ENCODE results near the gene RPL27. TPM values are rescaled to one million over a fixed set of nuclear protein-coding genes. Genes with fewer than 3 reads are reported as not detected.

Gene RPL27
- total and polyA plus RNA-seq, 2 of the 13 experiments (the other 11 are each of a cell fraction or from before 2014, with no cell fraction given) = 1,585 to 5,840 TPM

DNA sequence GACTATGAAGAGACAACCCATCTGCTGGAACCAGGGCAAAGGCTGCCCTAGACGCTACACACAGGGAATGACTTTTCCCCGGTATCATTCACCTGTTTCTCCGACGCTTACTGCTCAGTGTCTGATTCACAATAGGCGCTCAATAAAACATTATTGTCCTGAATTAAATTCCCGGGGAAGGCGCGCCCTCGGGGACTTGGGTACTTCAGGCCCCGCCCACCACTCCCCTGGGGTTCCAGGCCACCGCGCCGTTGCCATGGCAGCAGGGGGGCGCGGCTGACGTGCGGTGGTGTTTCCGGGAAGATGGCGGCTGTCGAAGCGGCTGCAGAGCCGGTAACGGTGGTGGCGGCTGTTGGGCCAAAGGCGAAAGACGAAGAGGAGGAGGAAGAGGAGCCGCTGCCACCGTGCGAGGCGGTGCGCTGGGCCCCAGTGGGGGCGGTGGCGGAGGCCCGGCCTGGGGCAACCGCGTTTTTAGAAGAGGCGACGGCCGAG lies 17.9 kb upstream of the RPL27 start, which contains the start of gene RUNDC1 (continued):
- TF ChIP-seq, protein P1, sequence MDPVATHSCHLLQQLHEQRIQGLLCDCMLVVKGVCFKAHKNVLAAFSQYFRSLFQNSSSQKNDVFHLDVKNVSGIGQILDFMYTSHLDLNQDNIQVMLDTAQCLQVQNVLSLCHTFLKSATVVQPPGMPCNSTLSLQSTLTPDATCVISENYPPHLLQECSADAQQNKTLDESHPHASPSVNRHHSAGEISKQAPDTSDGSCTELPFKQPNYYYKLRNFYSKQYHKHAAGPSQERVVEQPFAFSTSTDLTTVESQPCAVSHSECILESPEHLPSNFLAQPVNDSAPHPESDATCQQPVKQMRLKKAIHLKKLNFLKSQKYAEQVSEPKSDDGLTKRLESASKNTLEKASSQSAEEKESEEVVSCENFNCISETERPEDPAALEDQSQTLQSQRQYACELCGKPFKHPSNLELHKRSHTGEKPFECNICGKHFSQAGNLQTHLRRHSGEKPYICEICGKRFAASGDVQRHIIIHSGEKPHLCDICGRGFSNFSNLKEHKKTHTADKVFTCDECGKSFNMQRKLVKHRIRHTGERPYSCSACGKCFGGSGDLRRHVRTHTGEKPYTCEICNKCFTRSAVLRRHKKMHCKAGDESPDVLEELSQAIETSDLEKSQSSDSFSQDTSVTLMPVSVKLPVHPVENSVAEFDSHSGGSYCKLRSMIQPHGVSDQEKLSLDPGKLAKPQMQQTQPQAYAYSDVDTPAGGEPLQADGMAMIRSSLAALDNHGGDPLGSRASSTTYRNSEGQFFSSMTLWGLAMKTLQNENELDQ (CRISPR knock-in tag; IDR thresholded peaks at IDR 0.05; ENCODE audit: borderline replicate concordance) = no peak; the same call in 1 of the 2 replicates
- TF ChIP-seq RFX1 (IDR thresholded peaks at IDR 0.05) (peak; percentile 96), IRF9 (CRISPR knock-in tag; IDR thresholded peaks at IDR 0.05; ENCODE audit: borderline replicate concordance) (no peak), ZNF407 (CRISPR knock-in tag; IDR thresholded peaks at IDR 0.05; ENCODE audit: not compliant biosample characterization) (no peak), ESRRA (CRISPR knock-in tag; IDR thresholded peaks at IDR 0.05; ENCODE audit: low read depth) (peak; percentile 19; the same call in 1 of the 2 replicates), MNT (IDR thresholded peaks at IDR 0.05) (peak; percentile 10; the same call in 1 of the 2 replicates), HOXA7 (CRISPR knock-in tag; IDR thresholded peaks at IDR 0.05) (no peak), ZBTB4 (CRISPR knock-in tag; IDR thresholded peaks at IDR 0.05; ENCODE audit: borderline replicate concordance) (0 out of 2 replicates have a peak, but pooled peaks have one; percentile 4), ZZZ3 (CRISPR knock-in tag; IDR thresholded peaks at IDR 0.05; ENCODE audit: borderline replicate concordance) (peak; percentile 14; the same call in 1 of the 2 replicates), ZNF124 (CRISPR knock-in tag; IDR thresholded peaks at IDR 0.05) (0 out of 2 replicates have a peak, but pooled peaks have one; percentile 19), ZNF777 (CRISPR knock-in tag; IDR thresholded peaks at IDR 0.05) (peak; percentile 7; the same call in 1 of the 2 replicates), CC2D1A (CRISPR knock-in tag; IDR thresholded peaks at IDR 0.05) (no peak)

All from HepG2 (cell line).